Measurements from ENCODE around the gene SLC2A5.

- no peak for TF ChIP-seq CTCF (conservative IDR thresholded peaks at IDR 0.05)
- TF ChIP-seq EZH2 (IDR thresholded peaks at IDR 0.05; ENCODE audit: low read depth) = no peak
These were observed 49.1 kb downstream of the SLC2A5 start for GRCh38 chr1:9020305-9020704.

Measured in PC-9 (cell line).